SK-N-SH treated with all-trans-retinoic acid at 6 μM for 48 hours (cell line): Measurements from ENCODE around the gene PHPT1.

ENCODE experiments used
- ARNTL ChIP-seq: fragments of 450-650 bp; formaldehyde crosslinking; IDR thresholded peaks from 2 replicates; pipeline ENCODE4 v1.5.0; 2020; ENCODE audit warnings: low read depth, mild to moderate bottlenecking, moderate library complexity, borderline replicate concordance
- BACH2 ChIP-seq: fragments of 250-450 bp; sonication (Bioruptor Pico); IDR thresholded peaks from 2 replicates; pipeline ENCODE4 v1.9.0; 2021; ENCODE audit warnings: mild to moderate bottlenecking, borderline replicate concordance
- ISL1 ChIP-seq: fragments of 250-450 bp; sonication (Bioruptor Pico); IDR thresholded peaks from 2 replicates; pipeline ENCODE4 v2.1.2; 2022; ENCODE audit warnings: mild to moderate bottlenecking, moderate library complexity
- OSR1 ChIP-seq: fragments of 250-450 bp; sonication (Bioruptor Pico); IDR thresholded peaks from 2 replicates; pipeline ENCODE4 v1.8.0; 2022; ENCODE audit warnings: moderate library complexity, mild to moderate bottlenecking, inconsistent platforms
- PATZ1 ChIP-seq: fragments of 250-450 bp; sonication (Bioruptor Pico); IDR thresholded peaks from 2 replicates; pipeline ENCODE4 v1.8.0; 2020; ENCODE audit warnings: mild to moderate bottlenecking, moderate library complexity, borderline replicate concordance
- PPARA ChIP-seq: fragments of 250-450 bp; sonication (Bioruptor Pico); IDR thresholded peaks from 2 replicates; pipeline ENCODE4 v1.5.0; 2020; ENCODE audit warnings: mild to moderate bottlenecking, borderline replicate concordance
- RARB ChIP-seq: fragments of 250-450 bp; sonication (Bioruptor Pico); IDR thresholded peaks from 2 replicates; pipeline ENCODE4 v1.8.0; 2021; ENCODE audit warnings: mild to moderate bottlenecking, moderate library complexity
- SNAI2 ChIP-seq: fragments of 250-450 bp; sonication (Bioruptor Pico); IDR thresholded peaks from 2 replicates; pipeline ENCODE4 v1.5.0; 2020; ENCODE audit warnings: mild to moderate bottlenecking, moderate library complexity
- ZFP3 ChIP-seq: fragments of 250-450 bp; sonication (Bioruptor Pico); IDR thresholded peaks from 2 replicates; pipeline ENCODE4 v1.5.0; 2020; ENCODE audit warnings: mild to moderate bottlenecking, moderate library complexity
- ZNF565 ChIP-seq: fragments of 450-650 bp; formaldehyde crosslinking; conservative IDR thresholded peaks from 2 replicates; pipeline ENCODE4 v1.5.0; 2020; ENCODE audit warnings: low read depth, mild to moderate bottlenecking, moderate library complexity
- ZNF70 ChIP-seq: fragments of 450-650 bp; formaldehyde crosslinking; IDR thresholded peaks from 2 replicates; pipeline ENCODE4 v1.5.0; 2020; ENCODE audit warnings: mild to moderate bottlenecking, moderate library complexity
- TF ChIP-seq, protein P1 (sequence below): fragments of 250-450 bp; sonication (Bioruptor Pico); IDR thresholded peaks from 2 replicates; pipeline ENCODE4 v1.5.1; 2020; ENCODE audit warnings: low read depth, mild to moderate bottlenecking, moderate library complexity

GRCh38 chr9:136876476-136876875 is 27.3 kb downstream of the PHPT1 start:
- TF ChIP-seq PATZ1 (CRISPR knock-in tag): no peak
- TF ChIP-seq ISL1 (CRISPR knock-in tag): no peak
- TF ChIP-seq, protein P1, sequence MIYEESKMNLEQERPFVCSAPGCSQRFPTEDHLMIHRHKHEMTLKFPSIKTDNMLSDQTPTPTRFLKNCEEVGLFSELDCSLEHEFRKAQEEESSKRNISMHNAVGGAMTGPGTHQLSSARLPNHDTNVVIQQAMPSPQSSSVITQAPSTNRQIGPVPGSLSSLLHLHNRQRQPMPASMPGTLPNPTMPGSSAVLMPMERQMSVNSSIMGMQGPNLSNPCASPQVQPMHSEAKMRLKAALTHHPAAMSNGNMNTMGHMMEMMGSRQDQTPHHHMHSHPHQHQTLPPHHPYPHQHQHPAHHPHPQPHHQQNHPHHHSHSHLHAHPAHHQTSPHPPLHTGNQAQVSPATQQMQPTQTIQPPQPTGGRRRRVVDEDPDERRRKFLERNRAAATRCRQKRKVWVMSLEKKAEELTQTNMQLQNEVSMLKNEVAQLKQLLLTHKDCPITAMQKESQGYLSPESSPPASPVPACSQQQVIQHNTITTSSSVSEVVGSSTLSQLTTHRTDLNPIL (CRISPR knock-in tag): no peak
- no peak for TF ChIP-seq OSR1
- no peak for TF ChIP-seq ZNF70 (CRISPR knock-in tag)
- TF ChIP-seq ZNF565: no peak
- TF ChIP-seq PPARA (CRISPR knock-in tag): no peak
- no peak for TF ChIP-seq ZFP3 (CRISPR knock-in tag)
- TF ChIP-seq ARNTL (CRISPR knock-in tag): no peak
- TF ChIP-seq SNAI2: no peak
- TF ChIP-seq BACH2 (CRISPR knock-in tag): no peak
- TF ChIP-seq RARB (CRISPR knock-in tag): no peak
